Left cardiac atrium (tissue), 4 donors: Measurements from ENCODE around the gene PRR22. TPM values are rescaled to one million over a fixed set of nuclear protein-coding genes. Genes with fewer than 3 reads are reported as not detected.

ENCODE experiments used
- ATAC-seq, 2 donors: fragments of 200-7000 bp; cut with Tn5 transposase; one replicate each; pipeline ENCODE4 v1.9.1; 2020; ENCODE audit warnings: mild to moderate bottlenecking in 2 of 2, moderate library complexity in 2 of 2
- DNase-seq: peaks from one replicate; pipeline ENCODE4 v3.0.0-alpha.2; 2020
- intact Hi-C, 2 donors: fragments of 100-400 bp; cut with DNase I; formaldehyde crosslinking; loops; one replicate each; pipeline versions ENCODE4 v1.14.1 to v1.15.1; 2022 to 2023
- long read RNA-seq: library from polyadenylated mRNA; unstranded; transcript quantifications from one replicate; pipeline ENCODE4 v2.0.0, GENCODE V29; 2021
- total RNA-seq, 2 donors: library from RNA; stranded (reverse); fragmentation: NEBNext Ultra II Directional; extraction: Animal tissue kit (Norgen Biotek cat#: 25700); gene quantifications; one replicate each; pipeline ENCODE4 v1.2.1, GENCODE V29; 2021
- donor health status: DM: no; HTN: yes; CAD: no.
- donor health status: DM: no; HTN: yes; CAD: no; lungs with severe emphysema.
- donor health status: DM: yes; HTN: yes; CAD: no.
- donor health status: Dilated cardiomyopathy.

The PRR22 gene
- 1 to 10 TPM in 1 of 2 donors, under 1 TPM in 1; 0.47 to 1.7 TPM for total RNA-seq
- long read RNA-seq: 0 reads

DNA sequence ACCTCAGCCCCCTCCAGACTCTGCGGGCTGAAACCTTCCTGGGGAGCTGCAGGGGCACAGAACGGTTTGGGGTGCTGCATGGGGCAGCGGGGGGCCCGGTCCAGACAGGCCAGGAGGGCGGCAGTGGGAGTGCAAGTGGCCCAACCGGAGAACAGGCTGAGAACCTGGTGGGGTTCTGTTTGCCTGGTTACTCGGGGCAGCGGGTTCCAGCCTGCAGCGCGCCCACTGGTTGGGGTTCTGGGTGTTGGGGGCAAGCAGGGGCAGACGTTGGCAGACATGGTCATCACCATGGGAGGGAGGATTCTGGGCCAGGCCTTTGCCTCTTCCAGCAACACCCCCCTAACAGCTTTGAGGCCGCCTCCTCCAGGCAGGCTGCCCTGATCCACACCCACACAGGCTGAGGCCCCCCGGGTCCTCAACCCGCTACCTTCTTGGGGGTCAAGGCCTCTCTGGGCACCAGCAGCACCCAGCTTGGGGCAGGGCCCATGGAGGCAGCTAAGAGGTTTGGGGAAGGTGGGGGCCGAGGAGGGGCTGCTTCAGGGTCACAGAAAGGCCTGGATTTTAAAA, at the start of gene PRR22:
Gene PRR22 (minus strand): TSS at position 166 of the 567 bp plus-strand sequence. CDS start 86 bp downstream, at position 80.
- no peak for DNase-seq
- intact Hi-C loops: no loop called here
- peak in 1 of 2 donors; percentile 2 for ATAC-seq

DNA sequence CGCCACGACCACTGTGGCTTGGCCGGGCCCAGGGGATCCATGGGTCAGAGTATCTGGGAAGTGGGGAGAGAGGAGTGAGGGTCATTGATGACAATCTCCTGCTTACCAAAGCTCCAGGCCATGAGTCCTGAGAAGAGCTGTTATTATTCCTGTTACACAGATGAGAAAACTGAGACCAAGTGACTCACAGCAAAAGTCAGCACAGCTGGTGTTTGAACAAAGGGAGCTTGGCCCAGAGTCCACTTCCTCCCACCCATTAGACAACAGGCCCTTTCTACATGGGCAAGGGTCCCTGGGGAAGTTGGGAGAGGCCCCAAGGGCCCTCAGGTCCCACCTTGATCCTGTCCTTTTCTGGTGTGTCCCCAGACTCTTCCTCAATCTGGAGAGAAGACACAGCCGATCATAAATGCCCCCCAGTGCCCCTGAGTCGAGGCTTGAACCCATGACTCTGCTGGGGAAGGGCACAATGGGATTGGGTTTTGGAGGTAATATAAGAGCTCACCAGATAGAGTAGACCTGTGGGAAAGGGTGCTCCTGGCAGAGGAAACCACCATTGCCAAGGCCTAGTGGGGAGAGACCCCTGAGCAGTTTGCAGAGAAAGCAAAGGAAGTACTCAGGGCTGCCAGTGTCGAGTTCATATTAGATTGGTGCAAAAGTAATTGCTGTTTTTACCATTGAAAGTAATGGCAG, 48.1 kb upstream of the PRR22 start:
- ATAC-seq: no peak
- intact Hi-C loops: no loop called here
- no peak for DNase-seq

DNA sequence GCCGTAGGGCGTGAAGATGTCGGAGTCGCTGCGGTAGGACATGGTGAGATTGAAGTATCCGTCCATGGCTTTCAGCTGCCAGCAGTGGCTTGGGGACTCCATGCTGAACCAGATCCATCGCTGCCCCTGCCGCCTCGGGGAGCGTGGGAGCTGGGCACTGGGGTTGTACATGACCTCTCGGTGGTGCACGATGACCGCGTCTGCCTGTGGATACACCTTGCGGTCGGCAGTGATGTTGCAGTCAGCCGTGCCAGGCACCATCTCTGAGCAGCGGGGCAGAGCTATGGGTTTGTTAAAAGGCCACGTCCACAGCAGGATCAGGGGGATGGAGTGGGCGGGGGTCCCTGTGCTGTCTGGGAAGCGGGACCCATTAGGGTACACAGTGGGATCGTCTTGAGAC, 47.5 kb upstream of the PRR22 start:
- intact Hi-C loops: no loop called here
- DNase-seq (no peak), ATAC-seq (no peak)

DNA sequence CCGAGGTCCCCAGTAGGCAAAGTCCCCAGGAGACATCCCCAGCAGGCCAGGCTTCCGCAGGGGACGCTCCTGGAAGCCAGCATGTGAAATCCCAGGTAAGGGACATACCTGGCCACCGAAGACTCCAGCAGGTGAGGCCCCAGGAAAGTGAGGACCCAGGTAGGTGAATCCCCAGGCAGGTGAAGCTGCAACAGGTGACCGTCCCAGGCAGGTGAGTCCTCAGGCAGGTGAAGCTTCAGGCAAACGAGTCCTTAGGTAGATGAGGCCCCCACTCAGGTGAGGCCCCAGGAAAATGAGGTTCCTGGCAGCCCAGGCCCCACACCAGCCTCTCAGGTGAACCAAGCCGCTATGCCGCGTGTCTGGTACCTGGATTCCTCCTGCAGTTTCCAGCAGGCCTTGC, 46.6 kb upstream of the PRR22 start:
- ATAC-seq: no peak
- intact Hi-C loops: no loop called here
- no peak for DNase-seq

DNA sequence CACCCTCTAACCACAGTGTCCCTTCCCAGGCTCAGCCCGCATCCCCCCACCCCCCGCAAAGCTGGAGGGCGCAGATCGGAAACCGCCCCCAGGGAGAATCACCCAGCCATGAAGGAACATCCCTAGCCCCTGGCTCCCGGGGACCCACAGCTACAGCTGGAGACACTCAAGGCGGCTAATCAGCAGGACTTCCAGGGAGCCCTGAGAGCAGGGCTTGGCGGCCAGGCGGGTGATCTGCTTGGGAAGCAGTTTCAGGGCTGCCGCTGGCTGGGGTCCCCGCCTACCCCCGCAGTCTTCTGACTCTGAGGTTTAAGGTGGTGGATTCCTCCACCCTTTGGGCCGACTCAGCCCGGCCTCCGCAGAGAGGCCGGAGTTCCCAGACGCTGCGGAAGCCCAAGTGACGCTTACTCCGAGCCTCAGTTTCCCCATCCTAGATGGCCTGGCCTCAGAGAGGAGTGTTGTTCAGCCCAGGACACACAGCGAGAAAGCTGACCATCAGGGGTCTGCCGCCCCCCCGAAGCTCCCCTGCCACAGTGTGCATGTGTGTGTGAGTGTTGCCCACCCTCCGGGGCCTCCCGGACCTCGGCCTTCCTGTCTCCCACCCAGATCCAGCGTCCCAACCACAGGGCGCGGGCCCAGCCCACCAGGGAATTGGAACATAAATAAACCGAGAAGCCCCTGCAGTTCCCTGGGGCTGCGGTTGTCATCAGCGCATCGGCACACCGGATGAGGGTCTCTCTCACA, 45.2 kb upstream of the PRR22 start:
- intact Hi-C loops: loop anchor here in 1 of 2 donors (5.0 kb wide), 1 partner anchor 63 kb away; no protein-coding TSS in a partner anchor
- no peak for ATAC-seq
- no peak for DNase-seq

DNA sequence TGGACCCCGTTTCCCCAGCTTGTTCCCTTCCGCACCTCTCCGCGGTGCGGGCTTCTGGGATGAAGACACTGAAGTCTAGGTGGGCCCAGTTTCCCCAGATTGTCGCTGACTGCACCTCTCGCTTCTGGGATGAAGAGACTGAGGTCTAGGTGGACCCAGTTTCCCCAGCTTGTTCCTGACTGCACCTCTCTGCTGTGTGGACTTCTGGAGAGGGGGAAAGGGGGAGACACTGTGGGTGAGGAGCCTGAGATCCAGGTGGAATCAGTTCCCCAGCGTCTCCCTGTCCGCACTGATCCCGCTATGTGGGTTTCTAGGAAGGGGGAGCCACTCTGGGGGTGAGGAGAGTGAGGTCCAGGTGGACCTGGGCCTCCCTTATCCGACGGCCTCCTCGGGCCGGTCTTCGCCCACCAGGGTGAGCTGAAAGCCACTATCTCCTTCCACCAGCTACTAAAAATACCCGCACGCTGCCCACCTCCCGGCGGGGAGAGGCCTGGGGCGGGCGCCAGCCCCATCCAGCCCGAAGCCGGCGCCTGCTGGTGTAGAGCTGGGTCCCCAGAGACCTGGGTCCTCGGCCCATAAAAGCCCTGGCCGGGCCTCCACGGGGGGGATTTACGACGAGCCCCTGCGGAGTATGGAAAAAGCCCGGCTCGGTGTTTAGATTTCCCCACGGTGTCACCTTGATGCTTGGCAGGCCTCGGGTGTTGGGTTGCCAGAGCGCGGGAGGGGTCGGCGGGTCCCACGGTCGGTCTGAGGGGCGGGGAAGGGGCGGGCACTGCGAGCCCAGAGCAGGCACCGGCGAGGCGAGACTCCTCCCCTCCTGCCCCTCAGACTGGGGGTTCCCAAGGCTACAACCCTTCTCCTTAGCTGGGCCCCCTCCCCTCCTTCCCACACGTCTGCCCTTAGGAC, 44.4 kb upstream of the PRR22 start:
- peak; percentile 57 for DNase-seq
- intact Hi-C loops: loop anchor here in 1 of 2 donors (5.0 kb wide), 1 partner anchor 63 kb away; no protein-coding TSS in a partner anchor
- ATAC-seq: peak; percentile 42 to 53

DNA sequence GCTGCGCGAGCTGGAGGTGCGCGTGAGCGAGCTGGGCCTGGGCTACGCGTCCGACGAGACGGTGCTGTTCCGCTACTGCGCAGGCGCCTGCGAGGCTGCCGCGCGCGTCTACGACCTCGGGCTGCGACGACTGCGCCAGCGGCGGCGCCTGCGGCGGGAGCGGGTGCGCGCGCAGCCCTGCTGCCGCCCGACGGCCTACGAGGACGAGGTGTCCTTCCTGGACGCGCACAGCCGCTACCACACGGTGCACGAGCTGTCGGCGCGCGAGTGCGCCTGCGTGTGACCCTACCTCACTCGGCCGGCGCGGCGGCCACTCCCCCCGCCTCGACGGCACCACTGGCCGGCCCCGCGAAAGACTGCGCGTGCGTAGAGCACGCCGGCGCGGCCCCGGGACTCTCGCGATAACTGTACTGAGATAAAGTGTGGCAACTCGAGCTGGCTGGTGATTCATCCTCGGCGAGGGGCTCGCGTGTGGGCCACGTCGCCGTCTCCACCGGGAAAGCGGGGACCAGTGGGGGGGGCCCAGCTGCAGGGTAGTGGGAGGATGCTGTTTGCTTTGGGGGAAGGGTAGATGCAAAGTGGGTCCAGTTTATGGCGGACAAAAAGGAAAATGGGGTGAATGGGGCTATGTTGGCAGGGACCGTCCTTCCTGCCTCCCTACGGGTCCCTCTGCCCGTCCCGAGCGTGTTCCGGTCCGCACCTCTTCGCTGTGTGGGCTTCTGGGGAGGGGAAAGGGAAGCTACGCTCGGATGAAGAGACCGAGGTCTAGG, 43.5 kb upstream of the PRR22 start:
- intact Hi-C loops: loop anchor here in 1 of 2 donors (5.0 kb wide), 1 partner anchor 64 kb away; no protein-coding TSS in a partner anchor
- DNase-seq (peak; percentile 91), ATAC-seq (peak; percentile 85 to 89)

DNA sequence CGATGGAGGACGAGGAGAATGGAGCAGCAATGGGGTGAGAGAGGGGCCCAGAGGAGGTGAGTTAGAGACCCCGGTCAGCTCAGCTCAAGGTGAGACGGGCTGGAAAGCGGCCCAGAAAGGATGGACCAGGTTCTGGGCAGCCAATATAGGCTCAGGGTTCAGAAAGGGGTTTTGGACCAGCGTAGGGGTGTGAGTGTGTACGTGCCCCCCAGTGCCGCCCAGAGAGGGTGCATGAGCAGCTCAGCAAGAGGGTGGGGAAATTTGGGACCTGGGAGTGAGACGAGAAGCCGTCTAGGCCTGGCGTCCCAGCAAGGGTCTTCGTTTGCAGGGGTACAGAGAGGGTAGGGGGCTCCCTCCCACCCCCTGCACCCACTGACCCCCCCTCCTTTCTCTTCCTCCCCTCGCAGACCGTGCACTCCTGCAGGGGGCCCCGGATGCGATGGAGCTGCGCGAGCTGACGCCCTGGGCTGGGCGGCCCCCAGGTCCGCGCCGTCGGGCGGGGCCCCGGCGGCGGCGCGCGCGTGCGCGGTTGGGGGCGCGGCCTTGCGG, 42.9 kb upstream of the PRR22 start:
- ATAC-seq (no peak), DNase-seq (no peak)
- intact Hi-C loops: loop anchor here in 1 of 2 donors (5.0 kb wide), 1 partner anchor 65 kb away; no protein-coding TSS in a partner anchor

DNA sequence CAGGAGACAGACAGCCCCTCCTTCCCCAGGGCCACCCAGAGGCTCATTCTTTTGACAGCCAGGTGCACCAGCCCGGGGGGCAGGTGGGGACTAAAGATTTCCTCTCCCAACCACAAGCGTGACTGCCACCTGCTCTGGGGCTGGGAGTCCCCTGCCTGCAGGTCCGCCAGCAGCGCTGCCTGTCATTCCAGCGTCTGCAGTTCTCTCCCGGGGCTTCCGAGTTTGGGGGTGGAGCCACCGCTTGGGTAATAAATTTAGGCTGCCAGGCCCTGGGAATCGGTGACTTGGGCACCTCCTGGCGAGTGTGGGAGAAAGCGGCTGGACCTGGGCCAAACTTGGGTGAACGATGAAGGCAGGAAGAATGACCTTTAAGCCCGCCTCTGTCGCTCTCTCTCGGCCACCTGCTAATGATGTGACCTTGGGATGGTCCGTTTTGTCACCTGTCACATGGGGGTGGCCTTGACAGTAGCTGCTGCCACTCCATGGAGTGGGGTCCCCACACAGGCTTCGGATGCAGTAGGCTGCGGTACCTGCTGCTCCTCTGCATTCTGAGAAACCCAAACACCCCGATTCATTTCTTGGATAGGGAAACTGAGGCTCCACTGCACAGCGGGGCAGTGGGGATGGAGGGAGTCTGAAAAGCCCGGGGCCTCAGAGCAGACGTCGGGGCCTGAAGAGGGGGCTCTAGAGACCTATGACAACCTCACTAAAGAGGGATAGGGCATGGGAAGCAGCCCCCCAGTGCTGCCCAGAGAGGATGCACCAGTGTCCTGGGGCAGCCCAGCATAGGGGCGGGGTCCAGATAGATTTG, 42.2 kb upstream of the PRR22 start:
- ATAC-seq: peak in 1 of 2 donors; percentile 19

DNA sequence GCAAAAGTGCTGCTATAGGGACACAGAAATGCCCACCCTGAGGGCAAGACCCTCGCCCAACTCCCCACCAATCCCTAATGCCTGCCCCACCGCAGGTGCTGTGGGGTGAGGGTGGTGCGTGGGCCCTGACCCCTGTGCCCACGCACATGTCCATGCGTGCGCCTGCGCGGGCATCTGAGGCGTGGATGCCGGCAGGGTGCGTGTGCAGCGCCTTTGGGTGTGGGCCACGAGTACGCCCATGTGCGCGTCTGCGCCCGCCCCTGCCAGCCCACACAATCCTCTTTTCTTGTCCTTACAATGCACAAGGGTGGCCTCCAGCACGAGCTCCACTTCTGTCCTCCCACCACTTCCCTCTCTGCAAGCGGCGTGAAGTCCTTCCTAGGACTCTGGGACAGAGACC, 40.6 kb upstream of the PRR22 start:
- no peak for ATAC-seq
- intact Hi-C loops: loop anchor here in 1 of 2 donors (5.0 kb wide), 1 partner anchor 67 kb away; no protein-coding TSS in a partner anchor

More for the DNA sequence above, 42.2 kb upstream of the PRR22 start:
- intact Hi-C loops: loop anchor here in 1 of 2 donors (5.0 kb wide), 1 partner anchor 66 kb away; no protein-coding TSS in a partner anchor
- DNase-seq: peak; percentile 64

DNA sequence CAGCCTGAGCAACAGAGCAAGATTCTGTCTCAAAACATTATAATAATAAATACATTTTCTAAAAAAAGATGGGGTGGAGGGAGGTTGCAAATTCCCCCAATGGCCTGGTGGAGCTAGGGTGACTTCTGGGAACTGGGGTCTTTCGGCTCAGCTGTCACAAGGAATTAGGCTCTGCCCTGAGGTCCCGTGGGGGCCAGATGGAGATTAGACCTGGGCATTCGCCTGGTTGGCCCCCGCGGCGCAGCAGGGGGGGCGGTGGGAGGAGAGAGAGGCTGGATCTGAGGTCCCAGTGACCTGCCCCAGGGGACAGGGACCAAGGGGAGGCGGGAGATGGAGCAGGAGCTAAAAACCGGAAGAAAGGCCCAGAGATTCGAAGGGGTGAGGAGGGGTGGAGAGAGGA, 40.2 kb upstream of the PRR22 start:
- intact Hi-C loops: loop anchor here in 1 of 2 donors (5.0 kb wide), 1 partner anchor 68 kb away; no protein-coding TSS in a partner anchor
- DNase-seq: no peak
- no peak for ATAC-seq

More for the DNA sequence above, 40.6 kb upstream of the PRR22 start:
- DNase-seq: no peak

DNA sequence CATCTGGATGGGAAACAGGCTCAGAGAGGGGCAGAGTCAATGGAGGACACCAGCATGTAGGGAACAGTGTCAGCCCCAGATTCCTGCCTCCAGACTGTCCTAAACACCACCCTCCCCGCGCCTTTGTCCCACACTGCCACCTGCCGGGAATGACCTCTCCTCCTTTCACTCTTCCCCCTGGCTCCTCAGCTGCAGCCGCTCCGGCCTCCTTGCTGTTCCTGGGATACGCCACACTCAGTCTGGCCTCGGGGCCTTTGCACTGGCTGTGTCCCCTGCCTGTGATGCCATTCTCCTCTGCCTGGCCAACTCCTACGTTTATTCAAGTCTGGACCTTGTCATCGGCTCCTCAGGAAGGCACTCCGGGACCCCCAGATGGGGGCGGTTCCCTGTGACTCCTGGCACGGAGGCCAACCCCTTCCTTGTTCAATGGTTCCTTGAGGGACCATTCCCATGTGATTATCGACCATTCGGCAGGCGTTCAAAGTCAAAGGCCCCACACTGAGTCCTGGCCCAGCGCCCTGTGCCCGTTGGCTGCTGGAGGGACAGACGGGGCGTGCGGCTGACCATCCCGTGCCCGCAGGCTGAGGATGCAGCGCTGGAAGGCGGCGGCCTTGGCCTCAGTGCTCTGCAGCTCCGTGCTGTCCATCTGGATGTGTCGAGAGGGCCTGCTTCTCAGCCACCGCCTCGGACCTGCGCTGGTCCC, 39.2 kb upstream of the PRR22 start:
- no peak for ATAC-seq
- no peak for DNase-seq
- intact Hi-C loops: no loop called here

DNA sequence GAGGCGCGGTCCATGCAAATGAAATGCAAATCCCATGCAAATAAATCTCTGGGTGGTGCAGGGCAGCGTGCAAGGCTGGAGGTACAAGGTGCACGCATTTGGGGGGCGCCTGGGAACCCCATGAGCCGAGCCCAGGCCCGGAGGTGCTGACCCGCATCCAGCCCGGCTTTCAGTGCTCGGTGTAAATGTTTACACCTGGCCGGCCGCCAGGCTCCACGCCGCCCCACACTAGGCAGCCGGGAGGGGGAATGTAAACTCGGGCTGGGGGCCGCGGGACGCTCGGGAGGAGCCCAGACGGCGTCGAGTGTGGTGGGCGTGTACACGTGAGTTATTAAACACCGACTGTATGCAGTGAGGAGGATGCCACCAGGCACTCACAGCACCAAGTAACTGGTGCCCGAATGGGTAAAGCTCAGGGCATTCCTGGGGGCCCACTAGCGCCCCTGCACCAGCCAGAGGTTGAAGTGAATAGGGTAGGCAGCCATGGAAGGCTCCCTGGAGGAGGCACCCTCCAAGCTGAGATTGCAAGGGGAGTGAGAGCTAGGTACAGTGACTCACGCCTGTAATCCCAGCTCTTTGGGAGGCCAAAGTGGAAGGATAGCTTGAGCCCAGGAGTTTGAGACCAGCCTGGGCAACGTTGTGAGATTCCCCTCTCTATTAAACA, 37.8 kb upstream of the PRR22 start:
- intact Hi-C loops: no loop called here
- ATAC-seq: no peak
- DNase-seq: no peak

DNA sequence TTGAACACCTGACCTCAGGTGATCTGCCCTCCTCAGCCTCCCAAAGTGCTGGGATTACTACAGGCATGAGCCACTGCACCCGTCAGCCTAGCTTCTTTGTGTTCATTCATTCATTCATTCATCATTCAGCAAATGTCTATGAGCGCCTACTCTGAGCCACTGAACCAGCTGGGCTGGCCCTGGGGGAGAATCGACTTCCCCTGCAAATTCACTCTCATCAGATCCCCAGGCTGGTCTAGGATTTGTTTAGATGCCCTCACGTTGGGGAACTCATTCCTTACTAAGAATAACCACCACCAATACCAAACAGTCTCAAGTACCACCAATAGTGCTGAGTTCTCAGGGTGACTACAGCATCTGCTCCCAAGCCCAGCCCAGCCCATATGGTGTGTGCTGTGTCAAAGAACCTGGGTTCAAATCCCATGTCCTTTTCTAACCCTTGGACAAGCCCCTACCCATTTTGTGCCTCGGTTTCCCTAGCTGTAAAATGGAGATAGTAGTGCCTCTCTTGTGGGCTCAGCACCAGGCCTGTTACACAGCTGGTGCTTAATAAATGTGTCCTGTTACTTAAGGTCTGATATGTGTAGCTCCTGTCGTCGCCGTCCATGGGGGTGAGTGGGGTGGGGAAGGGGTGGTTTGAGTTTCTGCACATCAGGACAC, 37.1 kb upstream of the PRR22 start:
- DNase-seq: no peak
- intact Hi-C loops: no loop called here
- ATAC-seq: no peak

DNA sequence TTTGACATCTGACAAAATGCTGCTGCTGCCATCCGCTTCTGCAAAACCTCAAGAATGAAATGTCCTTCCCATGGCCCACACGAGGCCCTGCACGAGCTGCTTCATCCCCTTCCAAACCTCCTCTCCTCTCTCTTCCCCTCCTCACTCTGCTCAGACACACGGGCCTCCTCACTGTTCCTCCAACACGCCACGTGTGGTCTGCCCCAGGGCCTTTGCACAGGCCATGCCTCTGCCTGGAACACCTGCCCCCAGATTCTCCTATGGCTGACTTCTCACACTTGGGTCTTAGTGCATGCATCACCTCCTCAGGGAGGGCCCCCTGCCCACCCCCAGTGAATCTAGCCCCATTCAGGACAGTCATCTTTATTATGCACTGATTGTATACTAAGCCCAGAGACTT, 36.2 kb upstream of the PRR22 start:
- DNase-seq (no peak), ATAC-seq (no peak)
- intact Hi-C loops: no loop called here
